Breast epithelium (tissue), 3 donors: ENCODE results near the gene NSL1.

Source experiments
- POLR2A ChIP-seq: fragments of 450-650 bp; IDR thresholded peaks from one replicate; pipeline ENCODE4 v1.6.1; 2016; ENCODE audit warnings: antibody characterized with exemption, mild to moderate bottlenecking, moderate library complexity
- POLR2AphosphoS5 ChIP-seq, 3 donors: sonication (generic); formaldehyde crosslinking; IDR thresholded peaks; one replicate each; pipeline ENCODE4 v1.6.1; 2017; ENCODE audit warnings: antibody characterized with exemption in 3 of 3
- TF ChIP-seq, protein P1 (sequence below), 3 donors: fragments of 450-650 bp; IDR thresholded peaks; one replicate each; pipeline ENCODE4 v1.5.1; 2016 to 2017; ENCODE audit warnings: antibody characterized with exemption in 3 of 3, mild to moderate bottlenecking in 3 of 3, moderate library complexity in 3 of 3

DNA sequence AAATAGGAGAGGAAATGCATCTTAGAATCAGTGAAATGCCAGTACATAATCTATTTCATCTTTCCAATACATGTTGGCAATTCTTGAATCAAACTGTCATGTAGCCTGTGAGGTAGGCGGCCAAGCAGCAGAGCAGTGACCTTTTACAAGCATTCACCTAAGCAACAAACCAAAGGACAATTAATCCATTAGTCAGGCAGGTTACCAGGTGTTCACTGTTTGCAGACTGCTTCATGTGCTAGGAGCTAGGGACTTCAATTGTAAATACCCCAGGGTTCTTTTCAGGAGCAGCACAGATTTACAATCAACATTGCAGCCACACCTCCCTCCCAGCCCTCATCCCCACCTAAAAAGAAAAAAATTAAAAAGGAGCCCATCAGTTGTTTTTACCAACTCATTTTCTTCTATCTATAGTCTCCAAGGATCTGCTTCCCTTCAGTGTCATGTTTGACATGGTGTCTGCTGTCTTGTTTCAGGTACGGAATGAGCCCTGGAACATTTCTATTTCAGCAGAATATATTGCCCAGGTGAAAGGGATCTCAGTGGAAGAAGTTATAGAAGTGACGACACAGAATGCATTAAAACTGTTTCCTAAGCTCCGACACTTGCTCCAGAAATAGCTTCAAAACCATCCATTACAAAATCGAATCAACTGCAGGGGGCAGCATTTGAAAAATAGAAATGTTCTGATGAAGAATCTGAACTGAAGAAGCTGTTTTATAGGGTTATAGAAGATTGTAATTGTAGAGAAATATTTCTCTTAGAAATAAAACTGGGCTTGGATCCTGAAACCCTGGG, 23.2 kb upstream of the NSL1 start:
- TF ChIP-seq, protein P1, sequence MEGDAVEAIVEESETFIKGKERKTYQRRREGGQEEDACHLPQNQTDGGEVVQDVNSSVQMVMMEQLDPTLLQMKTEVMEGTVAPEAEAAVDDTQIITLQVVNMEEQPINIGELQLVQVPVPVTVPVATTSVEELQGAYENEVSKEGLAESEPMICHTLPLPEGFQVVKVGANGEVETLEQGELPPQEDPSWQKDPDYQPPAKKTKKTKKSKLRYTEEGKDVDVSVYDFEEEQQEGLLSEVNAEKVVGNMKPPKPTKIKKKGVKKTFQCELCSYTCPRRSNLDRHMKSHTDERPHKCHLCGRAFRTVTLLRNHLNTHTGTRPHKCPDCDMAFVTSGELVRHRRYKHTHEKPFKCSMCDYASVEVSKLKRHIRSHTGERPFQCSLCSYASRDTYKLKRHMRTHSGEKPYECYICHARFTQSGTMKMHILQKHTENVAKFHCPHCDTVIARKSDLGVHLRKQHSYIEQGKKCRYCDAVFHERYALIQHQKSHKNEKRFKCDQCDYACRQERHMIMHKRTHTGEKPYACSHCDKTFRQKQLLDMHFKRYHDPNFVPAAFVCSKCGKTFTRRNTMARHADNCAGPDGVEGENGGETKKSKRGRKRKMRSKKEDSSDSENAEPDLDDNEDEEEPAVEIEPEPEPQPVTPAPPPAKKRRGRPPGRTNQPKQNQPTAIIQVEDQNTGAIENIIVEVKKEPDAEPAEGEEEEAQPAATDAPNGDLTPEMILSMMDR (IDR thresholded peaks at IDR 0.05), result no peak
- no peak for TF ChIP-seq POLR2A
- no peak for TF ChIP-seq POLR2AphosphoS5 (IDR thresholded peaks at IDR 0.05)
